CD4-positive, alpha-beta T cell (primary cell): ENCODE data around the gene KRT82. TPM values are rescaled to one million over a fixed set of nuclear protein-coding genes. Genes with fewer than 3 reads are reported as not detected.

ENCODE experiments used
- ATAC-seq: fragments of 200-7000 bp; cut with Tn5 transposase; one replicate; pipeline ENCODE4 v1.10.0; 2022; ENCODE audit warnings: mild to moderate bottlenecking; ENCODE audit not compliant: poor library complexity
- CTCF ChIA-PET: fragments of 350-600 bp; sonication (Branson Sonifier 250); formaldehyde crosslinking; loops from one replicate; lab custom pipeline; 2021; ENCODE audit warnings: antibody characterized with exemption, inconsistent platforms; lab: Charles Lee
- POLR2A ChIA-PET: fragments of 350-600 bp; sonication (Branson Sonifier 250); formaldehyde crosslinking; loops from one replicate; lab custom pipeline; 2021; ENCODE audit warnings: antibody characterized with exemption, inconsistent platforms; lab: Charles Lee
- DNase-seq, 14 experiments: peaks; one replicate each; pipeline ENCODE4 v3.0.0-alpha.2; 2013 to 2020; ENCODE audit warnings: mixed read lengths in 2 of 14
- H3K27ac ChIP-seq, 2 donors: one replicate each; pipeline versions ENCODE4 v1.5.1 to v1.7.0; 2013; ENCODE audit warnings: low read length in 2 of 2, low read depth in 1 of 2, mild to moderate bottlenecking in 1 of 2
- H3K27me3 ChIP-seq, 2 experiments: 1 replicate in 1 of 2; 2 replicates in 1 of 2; pipeline versions ENCODE4 v1.6.1 to v1.7.0; 2013; ENCODE audit warnings: low read length in 2 of 2, control low read depth in 1 of 2, mild to moderate bottlenecking in 1 of 2, moderate library complexity in 1 of 2; ENCODE audit not compliant: insufficient read depth in 2 of 2, control insufficient read depth in 1 of 2
- H3K36me3 ChIP-seq: one replicate; pipeline ENCODE4 v1.6.1; 2013; ENCODE audit warnings: low read length, control low read depth; ENCODE audit not compliant: insufficient read depth
- H3K4me1 ChIP-seq: one replicate; pipeline ENCODE4 v1.6.1; 2013; ENCODE audit warnings: low read length, control low read depth; ENCODE audit not compliant: insufficient read depth
- H3K4me3 ChIP-seq: one replicate; pipeline ENCODE4 v1.5.1; 2013; ENCODE audit warnings: mild to moderate bottlenecking, low read length, moderate library complexity
- H3K9me3 ChIP-seq, 2 experiments: 1 replicate in 1 of 2; 2 replicates in 1 of 2; pipeline versions ENCODE4 v1.6.1 to v1.7.0; 2013; ENCODE audit warnings: low read length in 2 of 2, mild to moderate bottlenecking in 2 of 2, control low read depth in 1 of 2, moderate library complexity in 1 of 2; ENCODE audit not compliant: control insufficient read depth in 1 of 2, insufficient read depth in 1 of 2
- H3K27ac Mint-ChIP-seq: one replicate; pipeline ENCODE4 v1.8.0; 2020; ENCODE audit warnings: mixed read lengths
- H3K27me3 Mint-ChIP-seq: one replicate; pipeline ENCODE4 v1.8.0; 2021; ENCODE audit warnings: mixed read lengths
- H3K36me3 Mint-ChIP-seq: one replicate; pipeline ENCODE4 v1.8.0; 2021; ENCODE audit warnings: low read depth, mixed read lengths
- H3K4me1 Mint-ChIP-seq: one replicate; pipeline ENCODE4 v1.8.0; 2021; ENCODE audit warnings: low read depth, mixed read lengths
- H3K4me3 Mint-ChIP-seq: one replicate; pipeline ENCODE4 v1.8.0; 2020; ENCODE audit warnings: mild to moderate bottlenecking, mixed read lengths
- H3K9me3 Mint-ChIP-seq: one replicate; pipeline ENCODE4 v1.8.0; 2020; ENCODE audit warnings: mixed read lengths
- CTCF ChIP-seq: fragments of 200-600 bp; IDR thresholded peaks from one replicate; pipeline ENCODE4 v1.8.0; 2022; ENCODE audit warnings: antibody characterized with exemption, mild to moderate bottlenecking
- intact Hi-C, 2 experiments: fragments of 100-400 bp; cut with DNase I in 1 of 2; cut with micrococcal nuclease in 1 of 2; formaldehyde crosslinking; loops; one replicate each; pipeline versions ENCODE4 v1.15.1 to v1.9.0; 2023 to 2025; cut with DNase I, micrococcal nuclease
- total RNA-seq, 174 experiments: library from RNA in 2 of 174; stranded (reverse) in 2 of 174; gene quantifications; one replicate each; pipeline ENCODE4 v1.2.3 and lab custom pipeline; 2021 to 2026

KRT82 gene
- total RNA-seq, 2 experiments from 2014 or later: not detected

- intact Hi-C loops: no loop called here
- CTCF ChIA-PET: no interaction called here
Observed at GRCh38 chr12:52427083-52427482, 20.9 kb upstream of the KRT82 start.

GRCh38 chr12:52426034-52426433 is 19.9 kb upstream of the KRT82 start:
- H3K4me3 Mint-ChIP-seq: no peak overlapping the region
- ATAC-seq (no peak), DNase-seq (no peak)
- no peaks in the 10 kb centered on the region for H3K4me1 Mint-ChIP-seq
- peaks cover 0 to 3% of the 10 kb centered on the region in 2 experiments for H3K9me3 ChIP-seq
- H3K4me3 ChIP-seq: no peak overlapping the region
- no peaks in the 10 kb centered on the region for H3K9me3 Mint-ChIP-seq
- ChIA-PET CTCF (no interaction called here), POLR2A (no interaction called here)
- H3K36me3 ChIP-seq: no peaks in the 10 kb centered on the region
- H3K4me1 ChIP-seq: no peaks in the 10 kb centered on the region
- H3K27ac Mint-ChIP-seq: no peak overlapping the region
- H3K36me3 Mint-ChIP-seq: no peaks in the 10 kb centered on the region
- peaks cover 28% of the 10 kb centered on the region for H3K27me3 Mint-ChIP-seq
- intact Hi-C loops: no loop called here
- TF ChIP-seq CTCF: no peak
- no peak overlapping the region for H3K27ac ChIP-seq
- no peaks in the 10 kb centered on the region for H3K27me3 ChIP-seq

More at GRCh38 chr12:52427083-52427482, 20.9 kb upstream of the KRT82 start:
- Mint-ChIP-seq H3K4me1 (no peaks in the 10 kb centered on the region), H3K27ac (no peak overlapping the region), H3K27me3 (peaks cover 28% of the 10 kb centered on the region), H3K9me3 (no peaks in the 10 kb centered on the region), H3K36me3 (no peaks in the 10 kb centered on the region), H3K4me3 (no peak overlapping the region)
- H3K9me3 ChIP-seq: no peaks in the 10 kb centered on the region
- H3K27ac ChIP-seq: no peak overlapping the region
- TF ChIP-seq CTCF: no peak
- no peak overlapping the region for H3K4me3 ChIP-seq
- POLR2A ChIA-PET: no interaction called here
- H3K36me3 ChIP-seq: no peaks in the 10 kb centered on the region
- H3K4me1 ChIP-seq: no peaks in the 10 kb centered on the region
- H3K27me3 ChIP-seq: peaks cover 4 to 10% of the 10 kb centered on the region in 2 experiments
- no peak for ATAC-seq
- DNase-seq: no peak

GRCh38 chr12:52425466-52425865 is 19.3 kb upstream of the KRT82 start:
- Mint-ChIP-seq H3K4me3 (no peak overlapping the region), H3K36me3 (no peaks in the 10 kb centered on the region), H3K9me3 (no peaks in the 10 kb centered on the region), H3K27ac (no peak overlapping the region), H3K27me3 (peaks cover 25% of the 10 kb centered on the region), H3K4me1 (no peaks in the 10 kb centered on the region)
- intact Hi-C loops: no loop called here
- peaks cover 0 to 3% of the 10 kb centered on the region in 2 experiments for H3K9me3 ChIP-seq
- CTCF ChIA-PET: no interaction called here
- no peaks in the 10 kb centered on the region for H3K27me3 ChIP-seq
- H3K4me1 ChIP-seq: no peaks in the 10 kb centered on the region
- no peaks in the 10 kb centered on the region for H3K36me3 ChIP-seq
- POLR2A ChIA-PET: no interaction called here
- no peak overlapping the region for H3K27ac ChIP-seq
- no peak overlapping the region for H3K4me3 ChIP-seq
- ATAC-seq (no peak), DNase-seq (no peak)
- no peak for TF ChIP-seq CTCF
